D721Med (cell line): Measurements from ENCODE around the gene EMP2.

ENCODE experiments used
- DNase-seq: peaks from one replicate; pipeline ENCODE4 v3.0.0; 2011; ENCODE audit warnings: low spot score; ENCODE audit not compliant: insufficient read length
- FAIRE-seq: peaks from 2 replicates; lab custom pipeline; 2011; peaks lifted over from hg19 to GRCh38; lab: Jason Lieb, UNC
- TF ChIP-seq, protein P1 (sequence below): IDR thresholded peaks from 2 replicates; pipeline ENCODE4 v1.5.1; 2012; ENCODE audit warnings: mild to moderate bottlenecking, control low read depth; ENCODE audit not compliant: insufficient read depth; ENCODE audit errors: missing control alignments

The EMP2 gene

DNA sequence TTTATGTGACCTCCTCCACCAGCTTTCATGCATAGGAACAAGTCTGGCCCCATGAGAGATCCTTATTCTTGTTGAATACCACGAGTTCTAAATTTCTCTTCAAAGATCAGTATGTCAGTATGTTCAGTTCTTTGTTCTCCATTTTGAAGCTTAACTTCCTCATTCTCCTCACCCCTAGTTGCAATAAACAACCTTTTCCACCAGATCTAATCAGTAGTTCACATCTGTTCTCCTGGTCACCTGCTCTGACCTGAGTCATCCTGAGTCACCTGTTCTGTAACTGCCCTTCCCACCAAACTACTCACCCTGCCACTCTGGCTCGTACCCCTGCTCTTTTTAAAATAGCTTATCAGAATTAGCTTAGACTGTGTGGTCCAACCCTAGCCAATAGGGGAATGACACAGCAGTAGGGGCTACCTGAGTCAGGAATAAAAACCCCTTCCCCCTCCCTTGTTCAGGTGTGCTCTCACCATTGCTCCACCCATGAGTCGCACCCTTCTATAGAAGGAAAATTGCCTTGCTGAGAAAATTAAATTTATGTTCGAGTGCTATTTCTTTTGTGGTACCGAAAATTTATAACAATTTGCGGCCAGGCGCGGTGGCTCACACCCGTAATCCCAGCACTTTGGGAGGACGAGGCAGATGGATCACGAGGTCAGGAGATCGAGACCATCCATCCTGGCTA is 94.6 kb downstream of the EMP2 start:
- FAIRE-seq (no peak), DNase-seq (no peak)
- TF ChIP-seq, protein P1, sequence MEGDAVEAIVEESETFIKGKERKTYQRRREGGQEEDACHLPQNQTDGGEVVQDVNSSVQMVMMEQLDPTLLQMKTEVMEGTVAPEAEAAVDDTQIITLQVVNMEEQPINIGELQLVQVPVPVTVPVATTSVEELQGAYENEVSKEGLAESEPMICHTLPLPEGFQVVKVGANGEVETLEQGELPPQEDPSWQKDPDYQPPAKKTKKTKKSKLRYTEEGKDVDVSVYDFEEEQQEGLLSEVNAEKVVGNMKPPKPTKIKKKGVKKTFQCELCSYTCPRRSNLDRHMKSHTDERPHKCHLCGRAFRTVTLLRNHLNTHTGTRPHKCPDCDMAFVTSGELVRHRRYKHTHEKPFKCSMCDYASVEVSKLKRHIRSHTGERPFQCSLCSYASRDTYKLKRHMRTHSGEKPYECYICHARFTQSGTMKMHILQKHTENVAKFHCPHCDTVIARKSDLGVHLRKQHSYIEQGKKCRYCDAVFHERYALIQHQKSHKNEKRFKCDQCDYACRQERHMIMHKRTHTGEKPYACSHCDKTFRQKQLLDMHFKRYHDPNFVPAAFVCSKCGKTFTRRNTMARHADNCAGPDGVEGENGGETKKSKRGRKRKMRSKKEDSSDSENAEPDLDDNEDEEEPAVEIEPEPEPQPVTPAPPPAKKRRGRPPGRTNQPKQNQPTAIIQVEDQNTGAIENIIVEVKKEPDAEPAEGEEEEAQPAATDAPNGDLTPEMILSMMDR: no peak

DNA sequence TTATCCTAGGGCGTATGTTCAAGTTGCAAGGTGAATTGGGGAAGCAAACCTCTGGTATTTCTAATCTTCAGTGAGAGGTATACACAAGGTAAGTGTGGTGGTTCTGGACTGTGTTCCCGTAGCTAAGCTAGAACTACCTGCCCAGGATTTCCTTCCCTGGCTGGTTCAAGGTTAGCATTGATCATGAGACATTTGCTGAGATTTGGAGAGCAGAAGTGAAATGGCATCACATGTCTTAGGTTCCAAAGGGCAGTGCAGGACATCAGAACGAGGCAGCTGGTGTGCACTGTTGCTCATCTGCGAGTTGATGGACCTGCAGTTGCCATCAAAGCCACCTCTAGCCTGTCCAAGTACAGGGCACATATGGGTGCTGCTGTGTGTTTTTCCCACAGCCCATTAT is 95.2 kb downstream of the EMP2 start:
- FAIRE-seq (no peak), DNase-seq (no peak)
- TF ChIP-seq, protein P1: no peak

DNA sequence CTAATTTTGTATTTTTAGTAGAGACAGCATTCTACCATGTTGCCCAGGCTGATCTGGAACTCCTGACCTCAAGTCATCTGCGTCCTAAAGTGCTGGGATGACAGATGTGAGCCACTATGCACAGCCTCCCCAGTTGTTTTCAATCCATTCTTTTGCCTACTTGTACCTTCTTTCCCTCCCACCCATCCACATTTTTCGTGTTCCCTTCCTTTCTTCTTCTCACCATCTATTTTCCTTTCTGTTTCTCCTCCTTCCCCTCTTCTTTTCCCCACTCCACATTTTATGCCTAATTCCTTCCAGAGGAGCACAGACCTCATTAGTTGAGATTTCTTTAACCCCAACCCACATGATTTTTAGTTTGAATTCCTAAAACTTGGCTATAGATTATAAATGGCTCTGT is 100.2 kb downstream of the EMP2 start:
- FAIRE-seq: no peak
- TF ChIP-seq, protein P1: no peak
- no peak for DNase-seq
